ENCODE data around the gene NAA25.

The NAA25 gene

GRCh38 chr12:112126000-112126438 is 17.4 kb upstream of the NAA25 start:
- no peak for TF ChIP-seq CTCF (IDR thresholded peaks at IDR 0.05; ENCODE audit: low read length, missing control alignments)
- DNase-seq (ENCODE audit: low read depth): no peak
- peak overlapping the region; percentile 90 for H3K4me3 ChIP-seq (replicated peaks; ENCODE audit: low read depth, low read length)

DNA sequence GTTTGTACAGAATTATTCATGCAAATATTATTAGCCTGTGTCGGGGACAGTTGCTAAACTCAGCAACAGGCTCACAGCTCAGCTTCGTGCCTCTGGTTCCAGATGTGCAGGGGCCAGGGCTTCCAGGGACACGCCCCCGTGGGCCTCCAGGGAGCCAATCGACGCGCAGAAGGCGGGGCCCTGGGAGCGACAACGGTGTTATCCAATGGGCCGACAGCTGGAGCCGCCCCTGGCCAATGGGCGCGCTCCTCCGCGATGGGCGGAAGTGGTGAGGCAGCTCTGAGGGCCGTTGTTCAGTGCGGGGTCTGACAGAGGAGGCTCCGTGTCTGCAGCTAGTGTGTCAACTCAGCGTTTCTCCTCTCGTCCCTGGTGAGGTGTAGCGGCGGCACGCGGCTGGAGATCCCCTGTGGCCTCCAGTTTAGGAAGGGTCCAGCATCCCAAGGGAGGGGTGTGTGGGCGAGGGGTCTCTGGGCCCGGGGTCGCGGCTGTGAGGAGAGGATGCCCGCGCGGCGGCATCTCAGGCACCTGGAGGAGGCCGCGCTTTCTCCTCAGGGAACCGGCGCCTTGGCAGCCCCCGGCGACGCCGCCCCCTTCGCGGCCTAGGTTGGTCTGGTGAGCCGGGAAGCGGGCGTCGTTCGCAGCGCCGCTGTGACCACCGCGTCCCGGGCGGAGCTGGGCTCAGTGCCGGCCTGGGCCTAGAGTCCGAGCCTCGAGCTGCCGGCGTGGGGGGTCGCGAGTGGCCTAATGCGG is 16.8 kb upstream of the NAA25 start, which contains the start of gene TRAFD1:
Gene TRAFD1 (plus strand): TSS at position 311 of the 750 bp plus-strand sequence. CDS start 4,963 bp downstream, outside the sequence.
- peak within 1 kb of the TSS; percentile 90 for H3K4me3 ChIP-seq (replicated peaks; ENCODE audit: low read depth, low read length)
- peak; percentile 97 for DNase-seq (ENCODE audit: low read depth)
- no peak for TF ChIP-seq CTCF (IDR thresholded peaks at IDR 0.05; ENCODE audit: low read length, missing control alignments)

DNA sequence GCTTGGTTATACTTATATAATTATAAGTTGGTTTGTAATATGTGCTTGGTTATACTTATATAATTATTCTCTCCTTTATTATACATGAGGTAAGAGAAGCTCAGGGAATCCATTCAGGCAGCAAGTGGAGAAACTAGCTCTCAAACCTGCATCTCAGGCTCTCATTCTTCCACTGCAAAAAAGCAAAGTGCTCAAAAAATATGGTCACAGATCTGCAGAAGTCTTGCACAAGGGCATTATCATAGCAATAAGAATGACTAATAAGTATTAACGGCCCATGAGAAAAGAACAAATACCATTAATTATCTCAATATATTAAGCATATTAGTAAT is 16.3 kb upstream of the NAA25 start:
- no peak for DNase-seq (ENCODE audit: low read depth)
- TF ChIP-seq CTCF (IDR thresholded peaks at IDR 0.05; ENCODE audit: low read length, missing control alignments): no peak
- H3K4me3 ChIP-seq (replicated peaks; ENCODE audit: low read depth, low read length): peak overlapping the region; percentile 90

- no peak for TF ChIP-seq CTCF (IDR thresholded peaks at IDR 0.05; ENCODE audit: low read length, missing control alignments)
- no peak overlapping the region for H3K4me3 ChIP-seq (replicated peaks; ENCODE audit: low read depth, low read length)
- DNase-seq (ENCODE audit: low read depth): peak; percentile 80
These were observed 14.5 kb upstream of the NAA25 start for GRCh38 chr12:112122823-112123690.

GRCh38 chr12:112121780-112122565 is 13.4 kb upstream of the NAA25 start:
- H3K4me3 ChIP-seq (replicated peaks; ENCODE audit: low read depth, low read length): no peak overlapping the region
- DNase-seq (ENCODE audit: low read depth): peak; percentile 90
- no peak for TF ChIP-seq CTCF (IDR thresholded peaks at IDR 0.05; ENCODE audit: low read length, missing control alignments)

GRCh38 chr12:112117685-112118084 is 9.1 kb upstream of the NAA25 start:
- no peak overlapping the region for H3K4me3 ChIP-seq (replicated peaks; ENCODE audit: low read depth, low read length)
- no peak for DNase-seq (ENCODE audit: low read depth)
- TF ChIP-seq CTCF (IDR thresholded peaks at IDR 0.05; ENCODE audit: low read length, missing control alignments): no peak
